Mononuclear cell (primary cell): ENCODE measurements around the gene PPP2R5C. TPM values are rescaled to one million over a fixed set of nuclear protein-coding genes. Genes with fewer than 3 reads are reported as not detected.
"Not testable (repeated sequence)": the region's sequence is repeated elsewhere in the genome, so short reads cannot be mapped to it uniquely, and the experiment has no call there.

ENCODE experiments used
- H3K27me3 ChIP-seq: 2 replicates; pipeline ENCODE4 v1.6.0; 2011; ENCODE audit warnings: low read length, control low read depth; ENCODE audit not compliant: insufficient read depth
- H3K4me1 ChIP-seq: 2 replicates; pipeline ENCODE4 v1.5.1; 2011; ENCODE audit warnings: mild to moderate bottlenecking, low read length, control low read depth; ENCODE audit not compliant: insufficient read depth
- H3K4me3 ChIP-seq: 2 replicates; pipeline ENCODE4 v1.5.1; 2011; ENCODE audit warnings: mild to moderate bottlenecking, low read length, moderate library complexity
- H3K9me3 ChIP-seq: 2 replicates; pipeline ENCODE4 v1.5.1; 2011; ENCODE audit warnings: low read depth, mild to moderate bottlenecking, control low read depth, low read length
- total RNA-seq: library from RNA; depleted of rRNA; stranded (reverse); fragments of >200 nt; gene quantifications from one replicate; pipeline ENCODE4 v1.2.3, GENCODE V29; 2012

The PPP2R5C gene
- total RNA-seq: 466 TPM

DNA sequence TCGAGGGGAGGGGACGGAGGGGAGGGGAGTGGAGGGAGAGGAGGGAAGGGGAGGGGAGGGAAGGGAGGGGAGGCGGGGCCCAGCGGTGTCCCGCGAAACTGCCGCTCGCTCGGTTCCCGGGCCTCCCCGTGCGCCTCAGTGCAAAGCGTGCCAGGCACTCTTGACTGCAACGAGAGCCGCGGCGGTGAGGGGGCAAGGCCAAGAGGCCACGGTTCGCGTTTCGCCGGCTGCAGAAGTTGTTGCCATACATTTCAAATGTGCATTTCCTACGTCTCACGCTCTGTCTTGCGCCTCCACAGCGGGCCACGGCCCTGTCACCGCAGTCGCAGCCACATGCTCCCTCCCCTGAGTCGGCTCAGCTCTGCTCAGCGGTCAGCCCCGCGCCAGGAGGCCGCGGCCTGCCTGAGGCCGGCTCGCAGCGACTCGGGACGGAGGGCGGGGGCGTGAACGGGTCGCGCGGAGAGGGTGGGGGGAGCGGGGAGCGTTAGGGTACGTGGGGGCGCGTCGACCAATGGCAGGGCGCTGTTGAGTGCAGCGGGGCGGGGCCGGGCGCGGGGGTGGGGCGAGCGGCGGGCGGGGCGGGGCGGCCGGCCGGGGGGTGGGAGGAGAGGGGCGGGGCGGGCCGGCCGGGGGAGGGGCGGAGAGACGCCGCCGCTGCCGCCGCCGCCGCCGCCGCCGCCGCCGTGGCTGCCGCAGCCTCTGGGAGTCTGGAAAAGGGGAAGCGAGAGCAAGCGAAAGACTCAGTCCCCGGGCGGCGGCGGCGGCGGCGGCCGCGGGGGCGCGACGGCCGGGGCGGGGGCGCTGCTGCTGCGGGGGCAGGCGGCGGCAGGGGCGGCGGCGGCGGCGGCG, at the start of gene PPP2R5C:
Gene PPP2R5C (plus strand): TSS at position 678 of the 849 bp plus-strand sequence. CDS start 185 bp downstream, outside the sequence.
- Histone ChIP-seq H3K9me3 (no peaks in the 10 kb centered on the region), H3K27me3 (peaks cover 11% of the 10 kb centered on the region), H3K4me1 (peaks cover 26% of the 10 kb centered on the region), H3K4me3 (peak within 1 kb of the TSS; percentile 72)

DNA sequence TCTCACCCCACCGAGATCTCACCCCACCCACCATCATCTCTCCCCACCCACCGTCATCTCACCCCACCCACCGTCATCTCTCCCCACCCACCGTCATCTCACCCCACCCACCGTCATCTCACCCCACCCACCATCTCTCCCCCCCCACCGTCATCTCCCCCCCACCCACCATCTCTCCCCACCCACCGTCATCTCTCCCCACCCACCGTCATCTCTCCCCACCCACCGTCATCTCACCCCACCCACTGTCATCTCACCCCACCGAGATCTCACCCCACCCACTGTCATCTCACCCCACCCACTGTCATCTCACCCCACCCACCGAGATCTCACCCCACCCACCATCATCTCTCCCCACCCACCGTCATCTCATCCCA, 49.7 kb upstream of the PPP2R5C start:
- not testable (repeated sequence) for H3K27me3 ChIP-seq, H3K9me3 ChIP-seq, H3K4me3 ChIP-seq
- H3K4me1 ChIP-seq: peaks cover 54% of the 10 kb centered on the region

DNA sequence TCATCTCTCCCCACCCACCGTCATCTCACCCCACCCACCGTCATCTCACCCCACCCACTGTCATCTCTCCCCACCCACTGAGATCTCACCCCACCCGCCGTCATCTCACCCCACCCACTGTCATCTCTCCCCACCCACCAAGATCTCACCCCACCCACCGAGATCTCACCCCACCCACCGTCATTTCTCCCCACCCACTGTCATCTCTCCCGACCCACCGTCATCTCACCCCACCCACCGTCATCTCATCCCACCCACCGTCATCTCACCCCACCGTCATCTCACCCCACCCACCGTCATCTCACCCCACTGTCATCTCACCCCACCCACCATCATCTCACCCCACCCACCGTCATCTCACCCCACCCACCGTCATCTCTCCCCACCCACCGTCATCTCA, 49.2 kb upstream of the PPP2R5C start:
- not testable (repeated sequence) for H3K4me3 ChIP-seq, H3K27me3 ChIP-seq
- peaks cover 54% of the 10 kb centered on the region for H3K4me1 ChIP-seq

DNA sequence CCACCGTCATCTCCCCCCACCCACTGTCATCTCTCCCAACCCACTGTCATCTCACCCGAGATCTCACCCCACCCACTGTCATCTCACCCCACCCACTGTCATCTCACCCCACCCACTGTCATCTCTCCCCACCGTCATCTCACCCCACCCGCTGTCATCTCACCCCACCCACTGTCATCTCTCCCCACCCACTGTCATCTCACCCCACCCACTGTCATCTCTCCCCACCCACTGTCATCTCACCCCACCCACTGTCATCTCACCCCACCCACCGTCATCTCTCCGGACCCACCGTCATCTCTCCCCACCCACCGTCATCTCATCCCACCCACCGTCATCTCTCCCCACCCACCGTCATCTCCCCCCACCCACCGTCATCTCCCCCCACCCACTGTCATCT, 48.4 kb upstream of the PPP2R5C start:
- not testable (repeated sequence) for H3K27me3 ChIP-seq, H3K4me3 ChIP-seq, H3K9me3 ChIP-seq
- H3K4me1 ChIP-seq: peaks cover 53% of the 10 kb centered on the region

More for the DNA sequence above, 49.2 kb upstream of the PPP2R5C start:
- H3K9me3 ChIP-seq: not testable (repeated sequence)

DNA sequence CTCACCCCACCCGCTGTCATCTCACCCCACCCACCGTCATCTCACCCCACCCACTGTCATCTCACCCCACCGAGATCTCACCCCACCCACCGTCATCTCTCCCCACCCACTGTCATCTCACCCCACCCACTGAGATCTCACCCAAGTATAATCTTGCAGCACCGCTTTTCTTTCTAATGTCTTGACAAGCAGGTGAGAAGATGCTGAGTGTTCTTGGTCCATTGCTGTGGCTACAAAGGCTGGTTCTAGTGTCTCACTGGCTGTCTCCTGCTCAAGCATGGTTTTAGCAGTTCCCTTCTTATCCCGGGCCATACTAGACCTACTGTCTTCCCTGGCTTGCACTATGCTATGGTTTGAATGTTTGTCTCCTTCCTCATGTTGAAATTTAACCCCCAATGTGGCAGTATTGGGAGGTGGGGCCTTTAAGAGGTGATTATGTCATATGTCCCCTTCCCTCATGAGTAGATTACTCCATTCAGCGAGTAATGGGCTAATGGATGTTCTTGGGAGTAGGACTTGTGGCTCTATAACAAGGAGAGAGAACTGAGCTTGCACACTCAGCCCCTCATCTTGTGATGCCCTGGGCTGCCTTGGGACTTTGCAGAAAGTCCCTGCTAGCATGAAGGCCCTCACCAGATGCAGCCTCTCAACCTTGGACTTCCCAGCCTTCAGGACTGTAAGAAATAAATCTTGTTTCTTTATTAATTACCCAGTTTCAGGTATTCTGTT, 47.7 kb upstream of the PPP2R5C start:
- H3K27me3 ChIP-seq: no peaks in the 10 kb centered on the region
- no peaks in the 10 kb centered on the region for H3K9me3 ChIP-seq
- H3K4me1 ChIP-seq: peaks cover 54% of the 10 kb centered on the region
- no peak overlapping the region for H3K4me3 ChIP-seq

DNA sequence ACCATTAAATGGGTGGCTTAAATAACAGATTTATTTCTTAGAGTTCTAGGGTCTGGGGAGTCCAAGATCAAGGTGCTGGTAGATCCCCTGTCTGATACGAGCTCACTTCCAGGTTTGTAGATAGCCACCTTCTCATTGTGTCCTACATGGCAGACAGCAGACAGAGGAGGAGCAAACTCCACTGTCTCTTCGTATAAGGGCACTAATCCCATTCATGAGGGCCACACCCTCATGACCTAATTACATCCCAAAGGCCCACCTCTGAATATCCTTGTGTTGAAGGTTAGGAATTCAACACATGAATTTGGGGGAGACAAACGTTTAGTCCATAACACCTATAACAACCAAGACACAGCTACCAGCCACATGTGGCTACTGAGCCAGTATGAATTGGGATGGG, 47.1 kb upstream of the PPP2R5C start:
- peaks cover 2% of the 10 kb centered on the region for H3K27me3 ChIP-seq
- peaks cover 57% of the 10 kb centered on the region for H3K4me1 ChIP-seq
- no peak overlapping the region for H3K4me3 ChIP-seq
- H3K9me3 ChIP-seq: no peaks in the 10 kb centered on the region

DNA sequence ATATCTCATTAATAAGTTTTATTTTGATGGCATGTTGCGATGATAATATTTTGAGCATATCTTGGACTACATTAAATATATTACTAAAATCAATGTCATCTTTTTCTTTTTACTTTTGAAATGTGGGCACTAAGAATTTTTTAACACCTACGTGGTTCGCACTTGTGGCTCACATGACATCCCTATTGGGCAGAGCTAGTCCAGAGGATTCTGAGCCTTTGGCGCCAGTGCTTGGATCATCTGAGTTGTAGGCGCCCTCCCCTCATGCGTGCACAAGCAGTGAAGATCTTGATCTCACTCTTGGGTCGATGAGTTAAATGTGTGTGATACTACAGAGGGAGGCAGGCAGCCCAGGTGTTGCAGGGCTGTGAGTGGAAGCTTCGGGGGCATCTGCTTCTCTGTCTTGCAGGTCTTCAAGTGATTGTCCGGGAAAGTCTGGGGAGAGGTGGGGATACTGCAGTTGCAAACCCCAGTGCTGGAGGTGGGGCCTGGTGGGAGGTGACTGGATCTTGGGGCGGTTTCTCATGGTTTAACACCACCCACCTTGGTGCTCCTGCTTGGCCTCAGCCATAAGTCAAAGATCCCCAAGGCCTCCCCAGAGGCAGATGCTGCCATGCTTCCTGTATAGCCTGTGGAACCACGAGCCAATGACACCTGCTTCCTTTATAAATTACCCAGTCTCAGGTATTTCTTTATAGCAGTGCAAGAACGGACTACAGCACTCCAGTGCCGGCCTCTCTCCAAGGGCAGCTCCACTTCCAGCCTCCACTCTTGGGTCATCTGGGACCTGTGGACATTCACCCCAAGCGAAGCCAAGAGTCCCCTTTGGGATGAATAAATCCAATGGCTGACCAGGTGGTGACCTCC, 46.1 kb upstream of the PPP2R5C start:
- H3K4me3 ChIP-seq: no peak overlapping the region
- peaks cover 56% of the 10 kb centered on the region for H3K4me1 ChIP-seq
- no peaks in the 10 kb centered on the region for H3K9me3 ChIP-seq
- H3K27me3 ChIP-seq: peaks cover 6% of the 10 kb centered on the region

DNA sequence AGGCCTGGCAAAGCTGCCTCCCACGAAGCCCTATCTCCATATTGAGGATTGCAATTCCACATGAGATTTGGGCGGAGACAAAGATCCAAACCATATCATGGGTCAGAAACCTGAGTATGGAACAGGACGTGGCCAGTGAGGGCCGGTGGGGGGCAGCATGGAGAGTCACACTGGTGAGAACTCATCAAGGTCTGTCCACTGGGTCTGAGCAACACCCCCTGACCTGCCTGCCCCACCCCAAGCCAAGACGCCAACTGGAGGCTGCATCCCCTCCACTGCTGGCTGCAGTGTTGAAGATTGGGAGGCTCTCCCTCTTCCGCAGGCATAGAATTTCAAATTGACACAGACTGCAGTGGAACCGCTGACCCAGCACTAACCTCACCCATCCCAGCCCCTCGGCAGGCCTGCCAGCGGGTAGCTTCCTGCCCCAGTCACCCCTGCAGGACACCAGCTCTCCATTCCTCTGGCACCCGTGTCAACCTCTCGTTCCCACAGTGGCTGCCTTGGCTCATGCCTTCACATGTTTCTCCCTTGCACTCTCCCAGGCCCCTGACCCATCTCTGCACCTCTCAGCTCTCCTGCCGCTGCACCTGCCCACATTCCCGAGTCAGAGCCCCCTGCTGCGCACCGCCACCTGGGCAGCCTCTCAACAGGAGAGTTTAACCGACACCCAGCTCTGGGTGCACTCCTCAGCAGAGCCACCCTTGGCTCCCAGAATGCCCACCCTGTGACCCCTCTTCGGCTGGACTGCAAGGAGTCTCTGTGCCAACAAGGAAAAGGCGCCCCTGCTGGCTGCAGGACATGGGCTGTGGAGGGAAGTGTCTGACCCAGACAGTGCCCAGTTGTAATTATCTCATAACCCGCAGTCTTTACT, 45.2 kb upstream of the PPP2R5C start:
- Histone ChIP-seq H3K9me3 (no peaks in the 10 kb centered on the region), H3K4me1 (peaks cover 54% of the 10 kb centered on the region), H3K27me3 (peaks cover 9% of the 10 kb centered on the region), H3K4me3 (no peak overlapping the region)

DNA sequence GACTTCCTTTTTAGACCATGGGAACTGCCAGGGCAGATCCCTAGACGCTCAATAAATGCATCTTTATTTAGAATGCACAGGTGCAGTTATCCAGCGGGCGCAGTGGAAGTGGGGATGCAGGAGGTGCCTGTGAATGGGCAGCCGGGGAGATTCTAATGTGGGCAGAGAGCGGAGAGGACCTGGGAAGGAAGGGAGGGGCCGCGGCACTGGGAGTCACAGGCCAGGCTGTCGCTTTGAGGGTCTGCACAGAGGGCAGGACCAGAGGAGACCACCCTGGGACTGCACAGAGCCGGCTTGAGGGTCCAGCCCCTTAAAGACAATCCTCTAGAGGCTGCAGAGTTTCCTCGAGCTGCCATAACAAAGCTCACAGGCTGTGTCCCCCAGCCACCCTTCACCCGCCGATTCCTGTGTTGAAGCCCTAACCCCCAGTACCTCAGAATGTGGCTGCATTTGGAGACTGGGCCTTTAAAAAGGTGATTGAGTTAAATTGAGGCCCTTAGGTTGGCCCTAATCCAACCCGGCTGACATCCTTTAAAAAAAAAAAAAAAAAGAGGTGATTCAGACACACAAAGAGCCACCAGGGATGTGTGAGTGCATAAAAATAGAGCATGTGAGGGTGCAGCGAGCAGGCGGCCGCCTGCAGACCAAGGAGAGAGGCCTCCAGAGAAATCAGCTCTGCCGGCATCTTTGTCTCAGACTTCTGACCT, 44.4 kb upstream of the PPP2R5C start:
- Histone ChIP-seq H3K4me1 (peaks cover 60% of the 10 kb centered on the region), H3K27me3 (peaks cover 9% of the 10 kb centered on the region), H3K4me3 (no peak overlapping the region), H3K9me3 (no peaks in the 10 kb centered on the region)

DNA sequence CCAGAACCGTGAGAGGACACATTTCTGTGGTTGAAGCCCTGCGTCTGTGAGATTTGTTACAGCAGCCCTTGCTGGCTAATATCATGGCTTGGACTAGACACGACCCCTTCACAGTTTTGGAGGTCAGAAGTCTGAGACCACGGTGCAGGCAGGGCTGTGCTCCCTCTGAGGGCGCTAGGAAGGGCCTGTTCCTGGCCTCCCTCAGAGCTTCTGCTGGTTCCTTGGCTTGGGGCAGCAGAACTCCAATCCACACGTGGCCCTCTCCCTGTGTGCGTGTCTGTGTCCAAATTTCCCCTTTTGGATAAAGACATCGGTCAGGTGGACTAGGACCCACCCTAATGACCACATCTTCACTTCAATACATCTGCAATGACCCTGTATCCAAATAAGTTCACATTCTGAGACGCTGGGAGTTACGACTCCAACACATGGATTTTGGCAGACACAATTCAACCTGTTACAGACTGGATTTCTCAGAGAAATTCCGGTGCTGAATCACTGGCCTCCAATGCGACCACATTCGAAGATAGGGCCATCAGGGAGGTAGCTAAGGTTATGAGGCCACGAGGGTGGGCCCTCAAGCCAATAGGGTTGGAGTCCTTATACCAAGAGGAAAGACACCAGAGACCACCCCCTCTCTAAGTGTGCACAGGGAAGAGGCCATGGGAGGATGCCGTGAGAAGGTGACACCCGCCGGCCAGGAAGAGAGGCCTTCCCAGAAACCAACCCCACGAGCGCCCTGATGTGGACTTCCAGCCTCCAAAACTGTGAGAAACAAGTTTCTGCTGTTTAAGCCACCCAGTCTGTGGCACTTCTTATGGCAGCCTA, 43.6 kb upstream of the PPP2R5C start:
- peaks cover 9% of the 10 kb centered on the region for H3K27me3 ChIP-seq
- H3K9me3 ChIP-seq: no peaks in the 10 kb centered on the region
- H3K4me3 ChIP-seq: no peak overlapping the region
- H3K4me1 ChIP-seq: peaks cover 68% of the 10 kb centered on the region

DNA sequence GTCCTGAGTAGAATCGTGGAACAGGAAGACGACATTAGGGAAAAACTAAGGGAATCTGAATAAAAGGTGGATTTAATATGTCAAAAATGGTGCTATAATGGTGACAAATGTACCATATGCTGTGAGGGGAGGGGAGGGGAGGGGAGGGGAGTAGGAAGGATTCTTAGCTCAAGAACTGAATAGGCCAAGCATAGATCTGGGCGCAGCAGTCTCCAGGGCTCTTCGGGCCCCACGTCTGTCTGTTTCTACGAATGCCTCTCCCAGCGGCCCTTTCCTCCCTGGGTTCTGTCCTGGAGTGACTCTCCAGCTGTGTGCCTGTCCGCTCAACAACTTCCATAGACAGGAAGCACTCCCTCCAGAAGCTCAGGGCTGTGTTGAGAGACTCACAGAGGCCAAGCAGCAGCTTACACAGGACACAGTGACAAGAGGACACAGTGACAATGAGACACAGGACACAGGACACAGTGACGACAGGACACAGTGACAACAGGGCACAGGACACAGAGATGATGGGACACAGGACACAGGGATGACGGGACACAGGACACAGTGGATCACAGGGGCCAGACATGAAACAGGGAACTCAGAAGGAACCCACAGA, 42.4 kb upstream of the PPP2R5C start:
- H3K4me3 ChIP-seq: no peak overlapping the region
- peaks cover 68% of the 10 kb centered on the region for H3K4me1 ChIP-seq
- no peaks in the 10 kb centered on the region for H3K9me3 ChIP-seq
- H3K27me3 ChIP-seq: peaks cover 9% of the 10 kb centered on the region

DNA sequence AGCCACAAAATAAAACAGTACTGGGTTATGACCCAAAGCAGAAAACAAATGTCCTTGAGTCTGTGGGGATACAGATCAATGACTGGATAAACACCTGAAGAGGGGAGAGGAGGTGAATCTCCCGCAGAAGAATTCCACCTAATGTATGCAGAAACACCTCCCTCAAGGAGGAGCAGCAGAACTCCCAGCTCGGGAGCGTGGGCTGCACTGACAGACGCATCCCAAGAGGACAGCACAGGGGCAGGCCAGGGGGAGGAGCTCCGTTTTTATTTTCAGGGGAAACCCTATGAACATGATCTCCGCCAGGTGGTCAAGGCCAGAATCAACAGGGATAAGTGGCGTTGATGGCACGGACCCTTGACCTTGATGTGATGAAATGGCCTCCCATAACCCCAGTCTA, 41.8 kb upstream of the PPP2R5C start:
- peaks cover 9% of the 10 kb centered on the region for H3K27me3 ChIP-seq
- peaks cover 63% of the 10 kb centered on the region for H3K4me1 ChIP-seq
- H3K4me3 ChIP-seq: no peak overlapping the region
- H3K9me3 ChIP-seq: no peaks in the 10 kb centered on the region

DNA sequence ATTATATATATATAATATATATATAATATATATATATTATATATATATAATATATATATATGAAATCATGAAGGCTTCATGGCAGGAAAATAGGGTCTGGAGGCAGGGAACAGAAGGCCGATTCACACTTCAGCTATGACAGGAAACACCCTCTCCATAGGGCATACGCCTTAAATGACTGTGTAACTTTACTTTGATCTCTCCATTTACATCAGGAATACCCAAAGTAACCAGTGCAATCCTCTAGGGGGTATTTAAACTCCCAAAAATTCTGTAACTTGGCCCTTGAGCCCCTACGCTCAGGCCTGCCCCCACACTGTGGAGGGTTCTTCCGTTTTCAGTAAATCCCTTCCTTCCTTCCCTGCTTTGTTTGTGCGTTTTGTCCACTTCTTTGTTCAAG, 40.4 kb upstream of the PPP2R5C start:
- H3K9me3 ChIP-seq: no peaks in the 10 kb centered on the region
- peaks cover 65% of the 10 kb centered on the region for H3K4me1 ChIP-seq
- H3K27me3 ChIP-seq: peaks cover 9% of the 10 kb centered on the region
- H3K4me3 ChIP-seq: no peak overlapping the region
